Heart left ventricle (tissue), 16 donors: ENCODE measurements around the gene VMP1. TPM values are rescaled to one million over a fixed set of nuclear protein-coding genes. Genes with fewer than 3 reads are reported as not detected.
"Not testable (repeated sequence)": the region's sequence is repeated elsewhere in the genome, so short reads cannot be mapped to it uniquely, and the experiment has no call there.

Experiments used
- ATAC-seq, 4 donors: fragments of 200-7000 bp; cut with Tn5 transposase; one replicate each; pipeline ENCODE4 v1.9.1; 2020 to 2022; ENCODE audit warnings: moderate library complexity in 4 of 4, mild to moderate bottlenecking in 3 of 4, moderate number of reproducible peaks in 1 of 4
- DNase-seq, 5 donors: peaks; one replicate each; pipeline ENCODE4 v3.0.0-alpha.2; 2020
- H3K27ac ChIP-seq, 12 donors: fragments of 200-600 bp; sonication (generic) in 4 of 12; one replicate each; pipeline versions ENCODE4 v1.5.0 to v1.8.0; 2016 to 2022; ENCODE audit warnings: mild to moderate bottlenecking in 2 of 12
- H3K27me3 ChIP-seq, 9 donors: fragments of 200-600 bp; sonication (generic) in 2 of 9; one replicate each; pipeline versions ENCODE4 v1.5.1 to v1.8.0; 2016 to 2022; ENCODE audit warnings: mild to moderate bottlenecking in 3 of 9
- H3K36me3 ChIP-seq, 9 donors: fragments of 200-600 bp; sonication (generic) in 2 of 9; one replicate each; pipeline versions ENCODE4 v1.5.0 to v1.8.0; 2018 to 2022; ENCODE audit warnings: mild to moderate bottlenecking in 2 of 9
- H3K4me1 ChIP-seq, 12 donors: fragments of 200-600 bp; sonication (generic) in 4 of 12; one replicate each; pipeline versions ENCODE4 v1.5.0 to v1.8.0; 2016 to 2022; ENCODE audit warnings: mild to moderate bottlenecking in 3 of 12
- H3K4me3 ChIP-seq, 12 donors: fragments of 200-600 bp; sonication (generic) in 4 of 12; one replicate each; pipeline versions ENCODE4 v1.5.0 to v1.8.0; 2017 to 2022; ENCODE audit warnings: mild to moderate bottlenecking in 9 of 12, moderate library complexity in 4 of 12
- H3K9me3 ChIP-seq, 12 donors: fragments of 200-600 bp; sonication (generic) in 4 of 12; one replicate each; pipeline versions ENCODE4 v1.5.0 to v1.8.0; 2016 to 2022; ENCODE audit warnings: mild to moderate bottlenecking in 1 of 12
- POLR2A ChIP-seq, 2 donors: fragments of 450-650 bp; IDR thresholded peaks; one replicate each; pipeline ENCODE4 v1.6.1; 2017; ENCODE audit warnings: antibody characterized with exemption in 2 of 2, mild to moderate bottlenecking in 2 of 2, moderate library complexity in 2 of 2
- WGBS, 4 donors: extraction: QIAGEN DNeasy Blood & Tissue Kit in 2 of 4; methylation state at CpG; one replicate each; pipeline versions ENCODE4 v1.1.5 to v1.1.7; 2013 to 2018; 5-methylcytosine and 5-hydroxymethylcytosine counted together
- intact Hi-C, 10 donors: fragments of 100-400 bp; cut with DNase I; formaldehyde crosslinking; loops; one replicate each; pipeline versions ENCODE4 v1.11.1 to v1.14.2; 2022
- polyA plus RNA-seq, 2 donors: library from polyadenylated mRNA; stranded (reverse); fragments of 200-250 nt; gene quantifications; one replicate each; pipeline ENCODE4 v1.2.3, GENCODE V29; 2013
- total RNA-seq, 9 donors: library from RNA; depleted of rRNA in 2 of 9; stranded (reverse); fragments of >200 nt in 2 of 9; fragmentation: NEBNext Ultra II Directional in 3 of 9; extraction: Animal tissue kit (Norgen Biotek cat#: 25700) in 3 of 9; gene quantifications; one replicate each; pipeline versions ENCODE4 v1.1.0 to v1.2.4, GENCODE V29; 2016 to 2023
- TF ChIP-seq, protein P1 (sequence below), 12 donors: fragments of 200-600 bp; sonication (generic) in 4 of 12; IDR thresholded peaks; one replicate each; pipeline versions ENCODE4 v1.5.0 to v1.8.0; 2018 to 2022; ENCODE audit warnings: antibody characterized with exemption in 12 of 12, mild to moderate bottlenecking in 5 of 12
- donor health status: ischemic (EF 13 %, LVEDD 7.1; RV severe dilation, severe dysfunction).
- donor health status: healthy with polysubstance abuse.
- donor health status: DM: no; HTN: yes; CAD: no.
- donor health status: DM: no; HTN: no; CAD: no.
- donor health status: ischemic (EF 25% LVEDD 6.9; RV normal size, moderate dysfunction).
- donor health status: ischemic (EF 25% LVEDD 5.7; RV mildly dilated, moderate dysfunction).
- donor health status: healthy.
- donor health status: DM: yes; HTN: yes; CAD: no.
- donor health status: ischemic (EF 35%, LVEDD 5.7; RV mildly dilated, moderate dysfunction).
- donor health status: nonischemic (EF 11% LVEDD 7.7; RV severe dilation, severe dysfunction).
- donor health status: DM: yes; HTN: yes; CAD: no.
- donor health status: PGD.
- donor health status: ischemic (EF 29% LVEDD 5.4; RV normal size, mild dysfunction).
- donor health status: nonischemic (EF 23%, LVEDD 6.1; RV moderate dilation, normal function).

The VMP1 gene
- total and polyA plus RNA-seq, 11 donors: 19.3 to 181 (median 50.1) TPM

GRCh38 chr17:59752922-59753321 is 45.5 kb downstream of the VMP1 start:
- no peak for DNase-seq
- Histone ChIP-seq H3K9me3 (no peaks in the 10 kb centered on the region), H3K4me3 (no peak overlapping the region), H3K27me3 (no peaks in the 10 kb centered on the region), H3K4me1 (peaks cover 0 to 57% (median 0%) of the 10 kb centered on the region in 12 donors), H3K27ac (peak overlapping the region in 1 of 12 donors; percentile 85), H3K36me3 (peaks cover 0 to 17% (median 2%) of the 10 kb centered on the region in 9 donors)
- TF ChIP-seq, protein P1, sequence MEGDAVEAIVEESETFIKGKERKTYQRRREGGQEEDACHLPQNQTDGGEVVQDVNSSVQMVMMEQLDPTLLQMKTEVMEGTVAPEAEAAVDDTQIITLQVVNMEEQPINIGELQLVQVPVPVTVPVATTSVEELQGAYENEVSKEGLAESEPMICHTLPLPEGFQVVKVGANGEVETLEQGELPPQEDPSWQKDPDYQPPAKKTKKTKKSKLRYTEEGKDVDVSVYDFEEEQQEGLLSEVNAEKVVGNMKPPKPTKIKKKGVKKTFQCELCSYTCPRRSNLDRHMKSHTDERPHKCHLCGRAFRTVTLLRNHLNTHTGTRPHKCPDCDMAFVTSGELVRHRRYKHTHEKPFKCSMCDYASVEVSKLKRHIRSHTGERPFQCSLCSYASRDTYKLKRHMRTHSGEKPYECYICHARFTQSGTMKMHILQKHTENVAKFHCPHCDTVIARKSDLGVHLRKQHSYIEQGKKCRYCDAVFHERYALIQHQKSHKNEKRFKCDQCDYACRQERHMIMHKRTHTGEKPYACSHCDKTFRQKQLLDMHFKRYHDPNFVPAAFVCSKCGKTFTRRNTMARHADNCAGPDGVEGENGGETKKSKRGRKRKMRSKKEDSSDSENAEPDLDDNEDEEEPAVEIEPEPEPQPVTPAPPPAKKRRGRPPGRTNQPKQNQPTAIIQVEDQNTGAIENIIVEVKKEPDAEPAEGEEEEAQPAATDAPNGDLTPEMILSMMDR (IDR thresholded peaks at IDR 0.05): no peak
- no peak for TF ChIP-seq POLR2A (IDR thresholded peaks at IDR 0.05)
- 88 to 93% (median 91%) methylated on average over 6 to 7 of the region's 7 CpGs for WGBS, 4 donors
- ATAC-seq: peak in 2 of 4 donors; percentile 15 to 16
- intact Hi-C loops: loop anchor here in 8 of 10 donors (1.0 to 10.0 kb wide), 8 partner anchors 22 to 284 kb away; no protein-coding TSS in a partner anchor

DNA sequence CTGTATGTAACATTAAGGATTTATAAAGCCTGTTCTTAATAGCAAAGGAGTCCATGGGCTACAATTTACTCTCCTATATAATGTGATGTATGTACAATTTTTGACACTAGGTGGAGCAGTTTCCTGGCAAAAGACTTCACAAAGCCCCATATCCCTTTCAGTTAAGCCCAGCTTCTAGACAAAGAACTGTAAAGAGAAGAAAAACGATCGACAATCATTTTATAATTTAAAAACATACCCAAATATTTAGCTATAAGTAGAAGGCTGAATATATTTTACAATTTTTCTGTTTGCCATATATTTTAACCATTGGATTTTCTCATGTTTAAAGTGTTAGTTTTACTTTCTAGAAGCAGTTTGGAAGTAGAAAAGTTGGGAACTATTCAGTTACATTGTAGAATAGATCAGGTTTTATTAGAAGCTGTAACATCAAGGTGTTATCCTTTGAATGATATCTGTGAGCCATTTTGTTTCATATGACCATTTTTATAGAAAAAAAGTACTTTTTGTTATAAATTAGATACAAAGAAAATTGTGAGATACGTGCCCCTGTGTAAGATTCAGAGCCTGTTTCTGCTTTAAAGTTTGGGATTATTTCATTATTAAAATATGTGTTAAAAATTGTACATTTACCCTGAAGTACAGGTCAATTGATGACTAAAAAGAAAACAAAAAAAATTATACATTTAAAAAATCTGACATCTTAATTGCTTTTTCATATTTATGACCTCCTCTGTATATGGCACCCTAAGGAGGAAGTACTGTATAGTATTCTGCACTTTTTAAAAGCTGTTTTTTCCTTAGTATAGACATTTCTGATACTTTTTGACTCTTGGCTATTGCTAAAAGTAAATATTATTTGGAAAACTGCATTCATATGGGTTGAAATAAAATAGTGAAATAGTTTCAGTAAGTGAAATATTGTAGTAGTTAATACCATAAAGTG is 46.3 kb downstream of the VMP1 start:
- ATAC-seq (peak; percentile 89 to 92 (median 90)), DNase-seq (peak in 1 of 5 donors; percentile 29)
- Histone ChIP-seq H3K9me3 (no peaks in the 10 kb centered on the region), H3K4me3 (peak overlapping the region in 5 of 12 donors; percentile 5 to 41 (median 18)), H3K27me3 (no peaks in the 10 kb centered on the region), H3K36me3 (peaks cover 0 to 19% (median 3%) of the 10 kb centered on the region in 9 donors), H3K27ac (peak overlapping the region in 5 of 12 donors; percentile 2 to 85 (median 36)), H3K4me1 (peaks cover 0 to 57% (median 0%) of the 10 kb centered on the region in 12 donors)
- 29 to 32% (median 30%) methylated on average over 3 of the region's 3 CpGs for WGBS, 4 donors
- intact Hi-C loops: loop anchor here in 8 of 10 donors (1.0 to 10.0 kb wide), 8 partner anchors 22 to 284 kb away; no protein-coding TSS in a partner anchor
- TF ChIP-seq, protein P1 (IDR thresholded peaks at IDR 0.05): peak; percentile 61 to 83 (median 76)
- TF ChIP-seq POLR2A (IDR thresholded peaks at IDR 0.05): no peak

GRCh38 chr17:59754552-59754951 is 47.1 kb downstream of the VMP1 start:
- DNase-seq: no peak
- Histone ChIP-seq H3K4me3 (peak overlapping the region in 1 of 12 donors; percentile 41), H3K36me3 (peaks cover 0 to 19% (median 3%) of the 10 kb centered on the region in 9 donors), H3K9me3 (peaks cover 0 to 6% (median 0%) of the 10 kb centered on the region in 12 donors), H3K27me3 (no peaks in the 10 kb centered on the region), H3K27ac (peak overlapping the region in 4 of 12 donors; percentile 2 to 85 (median 48)), H3K4me1 (peaks cover 0 to 57% (median 0%) of the 10 kb centered on the region in 12 donors)
- intact Hi-C loops: loop anchor here in 7 of 10 donors (2.0 to 10.0 kb wide), 6 partner anchors 83 to 283 kb away; no protein-coding TSS in a partner anchor
- no peak for TF ChIP-seq POLR2A (IDR thresholded peaks at IDR 0.05)
- TF ChIP-seq, protein P1 (IDR thresholded peaks at IDR 0.05): no peak
- peak in 1 of 4 donors; percentile 35 for ATAC-seq

- not testable (repeated sequence) for ATAC-seq, H3K4me3 ChIP-seq, H3K27me3 ChIP-seq, DNase-seq, H3K9me3 ChIP-seq
- H3K36me3 ChIP-seq: peaks cover 0 to 19% (median 3%) of the 10 kb centered on the region in 9 donors
- intact Hi-C loops: loop anchor here in 2 of 10 donors (2.0 to 10.0 kb wide), 2 partner anchors 84 to 280 kb away; no protein-coding TSS in a partner anchor
- WGBS, 4 donors: 95 to 98% (median 96%) methylated on average over 12 of the region's 12 CpGs
- peaks cover 0 to 57% (median 0%) of the 10 kb centered on the region in 12 donors for H3K4me1 ChIP-seq
- H3K27ac ChIP-seq: peak overlapping the region in 2 of 12 donors; percentile 58 to 85
Measured at GRCh38 chr17:59755069-59755468, 47.6 kb downstream of the VMP1 start.
